Subcutaneous adipose tissue (tissue), 4 donors: ENCODE data around the gene ATOSA. TPM values are rescaled to one million over a fixed set of nuclear protein-coding genes. Genes with fewer than 3 reads are reported as not detected.

Source experiments
- CTCF ChIP-seq: fragments of 450-650 bp; IDR thresholded peaks from one replicate; pipeline ENCODE4 v1.5.1; 2016; ENCODE audit warnings: low read depth, mild to moderate bottlenecking, control low read depth, antibody characterized with exemption, moderate library complexity
- total RNA-seq, 4 donors: library from RNA; depleted of rRNA; stranded (reverse); fragments of >200 nt; gene quantifications; one replicate each; pipeline ENCODE4 v1.1.0, GENCODE V29; 2016

The ATOSA gene
- total RNA-seq, 4 donors from 2014 or later, result 120 to 205 (median 166) TPM

- TF ChIP-seq CTCF, result no peak
These were observed 11.6 kb downstream of the ATOSA start for GRCh38 chr15:52667597-52667996.

- TF ChIP-seq CTCF, result no peak
These were observed 15.5 kb downstream of the ATOSA start for GRCh38 chr15:52663536-52664294.

GRCh38 chr15:52661909-52662308, 17.3 kb downstream of the ATOSA start:
- no peak for TF ChIP-seq CTCF

GRCh38 chr15:52660192-52660591, 19.0 kb downstream of the ATOSA start:
- TF ChIP-seq CTCF, result no peak

GRCh38 chr15:52658955-52659354, 20.2 kb downstream of the ATOSA start:
- no peak for TF ChIP-seq CTCF

- TF ChIP-seq CTCF, result no peak
These were observed 21.9 kb downstream of the ATOSA start for GRCh38 chr15:52657338-52657737.

GRCh38 chr15:52656412-52656811, 22.8 kb downstream of the ATOSA start:
- TF ChIP-seq CTCF, result no peak
